Activated CD4-positive, alpha-beta T cell treated with anti-CD3 and anti-CD28 coated beads for 36 hours (primary cell): ENCODE measurements around the gene FARSA. TPM values are rescaled to one million over a fixed set of nuclear protein-coding genes. Genes with fewer than 3 reads are reported as not detected.

ENCODE experiments used
- ATAC-seq: fragments of 200-7000 bp; cut with Tn5 transposase; one replicate; pipeline ENCODE4 v1.10.0; 2021; ENCODE audit warnings: mild to moderate bottlenecking, moderate library complexity
- CTCF ChIA-PET: fragments of 350-600 bp; sonication (Branson Sonifier 250); formaldehyde crosslinking; loops from one replicate; lab custom pipeline; 2021; ENCODE audit warnings: antibody characterized with exemption; lab: Charles Lee
- POLR2A ChIA-PET: fragments of 350-600 bp; sonication (Branson Sonifier 250); formaldehyde crosslinking; loops from one replicate; lab custom pipeline; 2021; ENCODE audit warnings: antibody characterized with exemption, inconsistent platforms; lab: Charles Lee
- DNase-seq: peaks from one replicate; pipeline ENCODE4 v3.0.0-alpha.2; 2020
- H3K27ac Mint-ChIP-seq: one replicate; pipeline ENCODE4 v1.8.0; 2021; ENCODE audit warnings: mixed read lengths
- H3K27me3 Mint-ChIP-seq: one replicate; pipeline ENCODE4 v1.8.0; 2021; ENCODE audit warnings: mixed read lengths
- H3K36me3 Mint-ChIP-seq: one replicate; pipeline ENCODE4 v1.8.0; 2021; ENCODE audit warnings: low read depth, mixed read lengths
- H3K4me1 Mint-ChIP-seq: one replicate; pipeline ENCODE4 v1.8.0; 2021; ENCODE audit warnings: mixed read lengths
- H3K4me3 Mint-ChIP-seq: one replicate; pipeline ENCODE4 v1.8.0; 2021; ENCODE audit warnings: mild to moderate bottlenecking, moderate library complexity, mixed read lengths
- H3K9me3 Mint-ChIP-seq: one replicate; pipeline ENCODE4 v1.8.0; 2021; ENCODE audit warnings: low read depth, mixed read lengths
- intact Hi-C, 2 experiments: fragments of 100-400 bp; cut with DNase I in 1 of 2; cut with micrococcal nuclease in 1 of 2; formaldehyde crosslinking; loops; one replicate each; pipeline versions ENCODE4 v1.14.2 to v1.15.1; 2022 to 2024; cut with DNase I, micrococcal nuclease
- total RNA-seq, 2 experiments: library from RNA; stranded (reverse); gene quantifications; one replicate each; pipeline ENCODE4 v1.2.3, GENCODE V29; 2021

The FARSA gene
- total RNA-seq, 2 experiments from 2014 or later: 120 to 142 TPM

GRCh38 chr19:12946731-12947496 is 13.4 kb upstream of the FARSA start:
- Mint-ChIP-seq H3K4me3 (peak overlapping the region; percentile 88), H3K36me3 (peaks cover 84% of the 10 kb centered on the region), H3K4me1 (peaks cover 48% of the 10 kb centered on the region), H3K9me3 (no peaks in the 10 kb centered on the region), H3K27ac (peak overlapping the region; percentile 93), H3K27me3 (no peaks in the 10 kb centered on the region)
- CTCF ChIA-PET: interaction anchor here (0.6 to 1.1 kb wide), 2 partner anchors 18 to 102 kb away, joined by 4 to 5 read pairs; no protein-coding TSS in a partner anchor
- DNase-seq (no peak), ATAC-seq (no peak)
- POLR2A ChIA-PET: interaction anchor here (0.6 to 1.1 kb wide), 2 partner anchors 8 to 27 kb away, joined by 3 read pairs; no protein-coding TSS in a partner anchor
- intact Hi-C loops: loop anchor here (1.0 to 10.0 kb wide), 4 partner anchors 62 to 1568 kb away; partner anchors contain the start of genes DNAJB1 (in 1 of the 2), TNPO2 (in 1 of the 2), ZNF490 (in 1 of the 2) and ZNF791 (in 1 of the 2)

GRCh38 chr19:12946092-12946721 is 12.7 kb upstream of the FARSA start:
- peaks cover 85% of the 10 kb centered on the region for H3K36me3 Mint-ChIP-seq
- H3K4me1 Mint-ChIP-seq: peaks cover 50% of the 10 kb centered on the region
- intact Hi-C loops: loop anchor here (1.0 to 10.0 kb wide), 4 partner anchors 61 to 1569 kb away; partner anchors contain the start of genes DNAJB1 (in 1 of the 2), TNPO2 (in 1 of the 2), ZNF490 (in 1 of the 2) and ZNF791 (in 1 of the 2)
- peak overlapping the region; percentile 93 for H3K27ac Mint-ChIP-seq
- no peaks in the 10 kb centered on the region for H3K27me3 Mint-ChIP-seq
- ATAC-seq (peak; percentile 58), DNase-seq (peak; percentile 73)
- peak overlapping the region; percentile 88 for H3K4me3 Mint-ChIP-seq
- ChIA-PET POLR2A (interaction anchor here (0.6 to 1.1 kb wide), 3 partner anchors 8 to 213 kb away, joined by 3 read pairs; no protein-coding TSS in a partner anchor), CTCF (interaction anchor here (0.6 kb wide), 2 partner anchors 18 to 1464 kb away, joined by 4 read pairs; no protein-coding TSS in a partner anchor)
- H3K9me3 Mint-ChIP-seq: no peaks in the 10 kb centered on the region

- Mint-ChIP-seq H3K36me3 (peaks cover 84% of the 10 kb centered on the region), H3K4me1 (peaks cover 55% of the 10 kb centered on the region), H3K9me3 (no peaks in the 10 kb centered on the region), H3K27me3 (no peaks in the 10 kb centered on the region), H3K27ac (peak within 1 kb of the TSS; percentile 97), H3K4me3 (peak within 1 kb of the TSS; percentile 88)
- ChIA-PET POLR2A (interaction anchor here (0.7 kb wide), 1 partner anchor 212 kb away, joined by 3 read pairs; no protein-coding TSS in a partner anchor), CTCF (interaction anchor here (0.6 kb wide), 2 partner anchors 19 to 1463 kb away, joined by 4 read pairs; no protein-coding TSS in a partner anchor)
- intact Hi-C loops: loop anchor here (1.0 to 10.0 kb wide), 9 partner anchors 12 to 1569 kb away; partner anchors contain the start of genes DNAJB1 (in 1 of the 2), FARSA (in 1 of the 2), JUNB (in 1 of the 2) and SYCE2 (in 1 of the 2)
- DNase-seq (peak; percentile 100), ATAC-seq (peak; percentile 81)
These were observed 12.1 kb upstream of the FARSA start, which contains the start of gene RAD23A for GRCh38 chr19:12945479-12946091. TSS of gene RAD23A (plus strand) at chr19:12945862. CDS start at chr19:12945949, 87 bp downstream.

- Mint-ChIP-seq H3K9me3 (no peaks in the 10 kb centered on the region), H3K4me3 (peak overlapping the region; percentile 88), H3K27me3 (no peaks in the 10 kb centered on the region), H3K27ac (peak overlapping the region; percentile 97), H3K36me3 (peaks cover 87% of the 10 kb centered on the region), H3K4me1 (peaks cover 69% of the 10 kb centered on the region)
- intact Hi-C loops: loop anchor here in 1 of 2 experiments (2.0 to 10.0 kb wide), 2 partner anchors 153 to 1571 kb away; partner anchors contain the start of genes DNAJB1 and JUNB
- CTCF ChIA-PET: no interaction called here
- DNase-seq (no peak), ATAC-seq (no peak)
- POLR2A ChIA-PET: no interaction called here
These were observed 10.7 kb upstream of the FARSA start for GRCh38 chr19:12944104-12944674.

- intact Hi-C loops: loop anchor here in 1 of 2 experiments (2.0 to 10.0 kb wide), 2 partner anchors 153 to 1571 kb away; partner anchors contain the start of genes DNAJB1 and JUNB
These were observed 10.0 kb upstream of the FARSA start for GRCh38 chr19:12943437-12944044.

GRCh38 chr19:12940897-12941296 is 7.4 kb upstream of the FARSA start:
- peak overlapping the region; percentile 51 for H3K4me3 Mint-ChIP-seq
- H3K27ac Mint-ChIP-seq: peak overlapping the region; percentile 96
- H3K27me3 Mint-ChIP-seq: no peaks in the 10 kb centered on the region
- ATAC-seq (no peak), DNase-seq (no peak)
- H3K9me3 Mint-ChIP-seq: no peaks in the 10 kb centered on the region
- ChIA-PET POLR2A (interaction anchor here (0.6 kb wide), 2 partner anchors 42 to 123 kb away, joined by 3 read pairs; no protein-coding TSS in a partner anchor), CTCF (no interaction called here)
- intact Hi-C loops: loop anchor here in 1 of 2 experiments (10.0 kb wide), 1 partner anchor 1574 kb away; the partner anchor contains the start of gene DNAJB1
- peaks cover 70% of the 10 kb centered on the region for H3K36me3 Mint-ChIP-seq
- peaks cover 72% of the 10 kb centered on the region for H3K4me1 Mint-ChIP-seq

More at GRCh38 chr19:12943437-12944044, 10.0 kb upstream of the FARSA start:
- H3K27me3 Mint-ChIP-seq: no peaks in the 10 kb centered on the region
- H3K4me1 Mint-ChIP-seq: peaks cover 69% of the 10 kb centered on the region
- ChIA-PET POLR2A (no interaction called here), CTCF (no interaction called here)
- peaks cover 88% of the 10 kb centered on the region for H3K36me3 Mint-ChIP-seq
- H3K27ac Mint-ChIP-seq: peak overlapping the region; percentile 67
- H3K9me3 Mint-ChIP-seq: no peaks in the 10 kb centered on the region
- H3K4me3 Mint-ChIP-seq: peak overlapping the region; percentile 10
- DNase-seq: no peak
- no peak for ATAC-seq

GRCh38 chr19:12939975-12940423 is 6.5 kb upstream of the FARSA start:
- no peaks in the 10 kb centered on the region for H3K27me3 Mint-ChIP-seq
- DNase-seq (no peak), ATAC-seq (no peak)
- intact Hi-C loops: loop anchor here (2.0 to 10.0 kb wide), 8 partner anchors 17 to 1575 kb away; partner anchors contain the start of genes DNAJB1 (in 1 of the 2), GADD45GIP1 (in 1 of the 2), IER2 (in 1 of the 2) and JUNB (in 1 of the 2)
- H3K4me3 Mint-ChIP-seq: peak overlapping the region; percentile 99
- peaks cover 62% of the 10 kb centered on the region for H3K36me3 Mint-ChIP-seq
- H3K4me1 Mint-ChIP-seq: peaks cover 66% of the 10 kb centered on the region
- peak overlapping the region; percentile 96 for H3K27ac Mint-ChIP-seq
- H3K9me3 Mint-ChIP-seq: no peaks in the 10 kb centered on the region
- ChIA-PET POLR2A (no interaction called here), CTCF (interaction anchor here (0.6 to 2.8 kb wide), 2 partner anchors 25 to 74 kb away, joined by 3 to 13 read pairs; no protein-coding TSS in a partner anchor)

- H3K9me3 Mint-ChIP-seq: no peaks in the 10 kb centered on the region
- ChIA-PET POLR2A (interaction anchor here (0.7 kb wide), 1 partner anchor 1067 kb away, joined by 8 read pairs; no protein-coding TSS in a partner anchor), CTCF (interaction anchor here (0.6 to 2.8 kb wide), 3 partner anchors 26 to 150 kb away, joined by 3 to 13 read pairs (median 3); no protein-coding TSS in a partner anchor)
- intact Hi-C loops: loop anchor here (1.0 to 10.0 kb wide), 13 partner anchors 18 to 1066 kb away; partner anchors contain the start of genes SYCE2 (in 2 of the 2), GADD45GIP1 (in 1 of the 2), GCDH (in 1 of the 2) and GET3 (in 1 of the 2)
- no peaks in the 10 kb centered on the region for H3K27me3 Mint-ChIP-seq
- ATAC-seq: no peak
- peak; percentile 67 for DNase-seq
- peaks cover 55% of the 10 kb centered on the region for H3K36me3 Mint-ChIP-seq
- H3K4me1 Mint-ChIP-seq: peaks cover 62% of the 10 kb centered on the region
- H3K27ac Mint-ChIP-seq: peak overlapping the region; percentile 96
- peak overlapping the region; percentile 99 for H3K4me3 Mint-ChIP-seq
These were observed 5.5 kb upstream of the FARSA start for GRCh38 chr19:12938779-12939601.
